ENCODE data around the gene SRPK1. TPM values are rescaled to one million over a fixed set of nuclear protein-coding genes. Genes with fewer than 3 reads are reported as not detected.

SRPK1 gene
- total RNA-seq, 2 experiments from 2014 or later: 75.6 to 109 TPM

GRCh38 chr6:35856250-35856649 is 64.6 kb downstream of the SRPK1 start:
- intact Hi-C loops (cut with micrococcal nuclease; ENCODE audit: unreplicated experiment): no loop called here
- Histone ChIP-seq H3K9me2 (ENCODE audit: insufficient read depth, low read length) (no peaks in the 10 kb centered on the region), H3K4me3 (ENCODE audit: low read depth, low read length, poor library complexity, severe bottlenecking) (no peak overlapping the region), H2AFZ (ENCODE audit: low read length) (no peak overlapping the region), H3K4me2 (ENCODE audit: low read length) (no peak overlapping the region), H3K9me3 (ENCODE audit: low read length) (no peaks in the 10 kb centered on the region), H3K4me1 (ENCODE audit: insufficient read depth, low read length, poor library complexity, severe bottlenecking) (no peaks in the 10 kb centered on the region), H3K79me2 (ENCODE audit: insufficient read depth, low read depth, low read length) (no peaks in the 10 kb centered on the region), H3K36me3 (ENCODE audit: insufficient read depth, low read length) (peaks cover 99% of the 10 kb centered on the region), H4K20me1 (ENCODE audit: insufficient read depth, low read length) (no peaks in the 10 kb centered on the region), H3K27ac (ENCODE audit: low read depth, low read length, poor library complexity, severe bottlenecking) (no peak overlapping the region)
- no peak for TF ChIP-seq CTCF (conservative IDR thresholded peaks at IDR 0.05; ENCODE audit: low read length)
- no peak for TF ChIP-seq EZH2phosphoT487 (IDR thresholded peaks at IDR 0.05; ENCODE audit: borderline replicate concordance, low read depth, low read length)
- CTCF ChIA-PET (ENCODE audit: unreplicated experiment): no interaction called here
- no TSS peak for BruUV-seq (replicated peaks)
- no peak for DNase-seq (ENCODE audit: low spot score)
- POLR2A ChIA-PET: interaction anchor here (0.6 kb wide), 5 partner anchors 15 to 105 kb away, joined by 3 to 4 read pairs (median 3); no protein-coding TSS in a partner anchor

DNA sequence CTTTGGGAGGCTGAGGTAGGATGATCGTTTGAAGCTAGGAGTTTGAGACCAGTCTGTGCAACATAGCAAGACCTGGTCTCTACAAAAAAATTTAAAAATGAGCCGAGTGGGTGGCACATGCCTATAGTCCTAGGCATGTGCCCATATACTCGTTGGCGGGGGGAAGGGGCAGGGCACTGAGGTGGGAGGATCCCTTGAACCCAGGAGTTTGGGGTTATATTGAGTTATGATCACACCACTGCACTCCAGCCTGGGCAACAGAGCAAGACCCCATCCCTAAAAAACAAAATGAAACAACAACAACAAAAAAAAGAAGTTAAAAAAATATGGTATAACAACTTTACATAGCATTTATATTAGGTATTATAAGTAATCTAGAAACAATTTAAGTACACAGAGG is 67.9 kb downstream of the SRPK1 start:
- no peaks in the 10 kb centered on the region for H3K79me2 ChIP-seq (ENCODE audit: insufficient read depth, low read depth, low read length)
- no peak overlapping the region for H3K4me3 ChIP-seq (ENCODE audit: low read depth, low read length, poor library complexity, severe bottlenecking)
- peaks cover 100% of the 10 kb centered on the region for H3K36me3 ChIP-seq (ENCODE audit: insufficient read depth, low read length)
- BruUV-seq (replicated peaks): no TSS peak
- no peaks in the 10 kb centered on the region for H4K20me1 ChIP-seq (ENCODE audit: insufficient read depth, low read length)
- DNase-seq (ENCODE audit: low spot score): no peak
- intact Hi-C loops (cut with micrococcal nuclease; ENCODE audit: unreplicated experiment): no loop called here
- ChIA-PET CTCF (ENCODE audit: unreplicated experiment) (no interaction called here), POLR2A (no interaction called here)
- no peaks in the 10 kb centered on the region for H3K9me2 ChIP-seq (ENCODE audit: insufficient read depth, low read length)
- no peak overlapping the region for H2AFZ ChIP-seq (ENCODE audit: low read length)
- no peak for TF ChIP-seq EZH2phosphoT487 (IDR thresholded peaks at IDR 0.05; ENCODE audit: borderline replicate concordance, low read depth, low read length)
- TF ChIP-seq CTCF (conservative IDR thresholded peaks at IDR 0.05; ENCODE audit: low read length): no peak
- H3K4me2 ChIP-seq (ENCODE audit: low read length): no peak overlapping the region
- H3K9me3 ChIP-seq (ENCODE audit: low read length): peaks cover 16% of the 10 kb centered on the region
- no peaks in the 10 kb centered on the region for H3K4me1 ChIP-seq (ENCODE audit: insufficient read depth, low read length, poor library complexity, severe bottlenecking)
- no peak overlapping the region for H3K27ac ChIP-seq (ENCODE audit: low read depth, low read length, poor library complexity, severe bottlenecking)

DNA sequence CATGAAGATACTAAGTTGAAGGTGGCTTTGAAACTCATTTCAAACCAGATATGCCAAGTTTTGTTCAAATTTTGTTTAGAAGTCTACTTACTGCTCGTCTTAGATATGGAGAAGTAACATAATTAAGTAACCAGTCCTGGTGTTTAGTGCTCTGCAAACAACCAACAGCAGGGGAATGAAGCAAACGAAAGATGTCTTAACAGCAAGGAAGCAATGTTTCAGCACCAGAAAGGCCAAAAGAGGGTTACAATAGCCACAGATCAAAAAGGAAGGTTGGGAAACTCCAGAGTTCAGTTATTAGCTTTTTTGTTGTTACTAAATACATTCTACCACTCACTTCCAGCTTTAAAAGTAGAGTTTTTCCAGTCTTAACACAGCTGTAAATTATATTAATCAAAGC is 70.7 kb downstream of the SRPK1 start:
- POLR2A ChIA-PET: interaction anchor here (0.6 kb wide), 1 partner anchor 126 kb away, joined by 3 read pairs; no protein-coding TSS in a partner anchor
- H3K36me3 ChIP-seq (ENCODE audit: insufficient read depth, low read length): peaks cover 98% of the 10 kb centered on the region
- no TSS peak for BruUV-seq (replicated peaks)

More for the DNA sequence above, 70.7 kb downstream of the SRPK1 start:
- Histone ChIP-seq H3K9me2 (ENCODE audit: insufficient read depth, low read length) (no peaks in the 10 kb centered on the region), H3K4me1 (ENCODE audit: insufficient read depth, low read length, poor library complexity, severe bottlenecking) (no peaks in the 10 kb centered on the region), H4K20me1 (ENCODE audit: insufficient read depth, low read length) (no peaks in the 10 kb centered on the region), H3K27ac (ENCODE audit: low read depth, low read length, poor library complexity, severe bottlenecking) (no peak overlapping the region), H2AFZ (ENCODE audit: low read length) (no peak overlapping the region), H3K79me2 (ENCODE audit: insufficient read depth, low read depth, low read length) (no peaks in the 10 kb centered on the region), H3K4me3 (ENCODE audit: low read depth, low read length, poor library complexity, severe bottlenecking) (no peak overlapping the region), H3K9me3 (ENCODE audit: low read length) (peaks cover 16% of the 10 kb centered on the region), H3K4me2 (ENCODE audit: low read length) (no peak overlapping the region)
- intact Hi-C loops (cut with micrococcal nuclease; ENCODE audit: unreplicated experiment): no loop called here
- TF ChIP-seq CTCF (conservative IDR thresholded peaks at IDR 0.05; ENCODE audit: low read length) (no peak), EZH2phosphoT487 (IDR thresholded peaks at IDR 0.05; ENCODE audit: borderline replicate concordance, low read depth, low read length) (no peak)
- CTCF ChIA-PET (ENCODE audit: unreplicated experiment): no interaction called here
- no peak for DNase-seq (ENCODE audit: low spot score)

Data from OCI-LY7 (cell line).